Peyer's patch (tissue), 4 donors: ENCODE data around the gene ELOVL5.

Source experiments
- POLR2A ChIP-seq, 2 donors: fragments of 450-650 bp; IDR thresholded peaks; one replicate each; pipeline ENCODE4 v1.5.1; 2017; ENCODE audit warnings: antibody characterized with exemption in 2 of 2, mild to moderate bottlenecking in 2 of 2, moderate library complexity in 2 of 2
- TF ChIP-seq, protein P1 (sequence below), 6 experiments: fragments of 450-650 bp in 4 of 6; fragments of 200-600 bp in 2 of 6; sonication (generic) in 1 of 6; IDR thresholded peaks; one replicate each; pipeline ENCODE4 v1.5.1; 2017 to 2019; ENCODE audit warnings: antibody characterized with exemption in 6 of 6, mild to moderate bottlenecking in 3 of 6, moderate library complexity in 1 of 6

DNA sequence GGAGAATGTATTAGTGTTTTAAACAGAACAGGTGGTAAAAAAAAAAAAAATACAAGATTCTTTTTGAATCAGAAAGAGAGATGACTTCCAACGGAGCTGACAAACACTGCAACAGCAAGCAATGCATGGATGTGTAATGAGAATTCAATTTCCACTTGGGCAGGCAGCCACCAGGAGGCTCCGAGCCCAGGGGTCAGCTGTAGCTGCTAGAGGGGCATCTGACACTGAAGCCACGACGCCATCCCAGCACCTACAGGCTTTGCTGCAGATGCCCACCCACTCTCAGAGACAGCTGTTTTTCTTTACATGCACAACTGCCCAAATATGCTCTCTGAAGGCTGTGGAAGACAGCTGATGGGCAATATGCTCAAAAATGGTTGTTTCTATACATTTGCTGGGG is 75.4 kb downstream of the ELOVL5 start:
- TF ChIP-seq, protein P1, sequence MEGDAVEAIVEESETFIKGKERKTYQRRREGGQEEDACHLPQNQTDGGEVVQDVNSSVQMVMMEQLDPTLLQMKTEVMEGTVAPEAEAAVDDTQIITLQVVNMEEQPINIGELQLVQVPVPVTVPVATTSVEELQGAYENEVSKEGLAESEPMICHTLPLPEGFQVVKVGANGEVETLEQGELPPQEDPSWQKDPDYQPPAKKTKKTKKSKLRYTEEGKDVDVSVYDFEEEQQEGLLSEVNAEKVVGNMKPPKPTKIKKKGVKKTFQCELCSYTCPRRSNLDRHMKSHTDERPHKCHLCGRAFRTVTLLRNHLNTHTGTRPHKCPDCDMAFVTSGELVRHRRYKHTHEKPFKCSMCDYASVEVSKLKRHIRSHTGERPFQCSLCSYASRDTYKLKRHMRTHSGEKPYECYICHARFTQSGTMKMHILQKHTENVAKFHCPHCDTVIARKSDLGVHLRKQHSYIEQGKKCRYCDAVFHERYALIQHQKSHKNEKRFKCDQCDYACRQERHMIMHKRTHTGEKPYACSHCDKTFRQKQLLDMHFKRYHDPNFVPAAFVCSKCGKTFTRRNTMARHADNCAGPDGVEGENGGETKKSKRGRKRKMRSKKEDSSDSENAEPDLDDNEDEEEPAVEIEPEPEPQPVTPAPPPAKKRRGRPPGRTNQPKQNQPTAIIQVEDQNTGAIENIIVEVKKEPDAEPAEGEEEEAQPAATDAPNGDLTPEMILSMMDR (IDR thresholded peaks at IDR 0.05), result no peak
- no peak for TF ChIP-seq POLR2A (IDR thresholded peaks at IDR 0.05)
